ENCODE results near the gene PDGFA.

PDGFA gene

DNA sequence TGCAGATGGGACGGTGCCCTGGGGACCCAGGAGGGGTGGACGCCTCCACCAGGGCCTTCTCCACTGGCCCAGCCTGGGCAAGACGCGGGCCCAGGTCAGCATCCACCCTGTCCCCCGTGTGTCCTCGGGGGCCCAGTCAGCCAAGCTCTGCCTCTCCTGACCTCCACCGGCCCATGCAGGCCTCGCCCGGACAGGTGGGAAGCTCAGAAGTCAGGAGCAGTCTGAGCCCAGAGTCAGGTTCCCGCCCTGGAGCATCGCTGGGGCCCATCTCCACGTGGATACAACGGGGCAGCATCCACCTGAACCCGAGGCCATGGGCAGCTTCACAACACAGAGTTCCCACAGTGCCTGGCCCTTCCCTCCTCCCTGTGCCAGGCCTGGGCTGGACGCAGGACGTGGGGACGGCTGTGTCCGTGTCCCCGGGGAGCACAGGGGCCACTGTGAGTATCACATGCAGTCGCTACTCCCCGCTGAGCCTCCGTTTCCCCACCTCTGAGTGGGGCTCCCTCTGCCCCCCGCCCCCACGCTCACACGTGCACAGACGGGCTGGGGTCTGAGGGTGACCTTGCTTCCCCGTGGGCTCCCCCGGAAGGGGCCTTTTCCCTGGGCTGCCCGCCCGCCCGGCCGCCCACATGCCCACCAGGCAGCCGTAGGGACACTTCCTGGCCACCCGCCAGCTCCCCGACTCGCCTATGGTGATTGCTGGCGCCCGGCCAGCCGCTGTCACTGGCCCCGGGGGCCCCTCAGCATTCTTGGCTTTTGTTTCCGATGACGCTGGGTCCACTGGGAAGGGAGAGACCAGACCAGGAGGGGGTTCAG, 64.3 kb downstream of the PDGFA start:
- peak; percentile 27 for DNase-seq

- no peak for DNase-seq
Measured at GRCh38 chr7:454356-455109, 65.1 kb downstream of the PDGFA start.

DNA sequence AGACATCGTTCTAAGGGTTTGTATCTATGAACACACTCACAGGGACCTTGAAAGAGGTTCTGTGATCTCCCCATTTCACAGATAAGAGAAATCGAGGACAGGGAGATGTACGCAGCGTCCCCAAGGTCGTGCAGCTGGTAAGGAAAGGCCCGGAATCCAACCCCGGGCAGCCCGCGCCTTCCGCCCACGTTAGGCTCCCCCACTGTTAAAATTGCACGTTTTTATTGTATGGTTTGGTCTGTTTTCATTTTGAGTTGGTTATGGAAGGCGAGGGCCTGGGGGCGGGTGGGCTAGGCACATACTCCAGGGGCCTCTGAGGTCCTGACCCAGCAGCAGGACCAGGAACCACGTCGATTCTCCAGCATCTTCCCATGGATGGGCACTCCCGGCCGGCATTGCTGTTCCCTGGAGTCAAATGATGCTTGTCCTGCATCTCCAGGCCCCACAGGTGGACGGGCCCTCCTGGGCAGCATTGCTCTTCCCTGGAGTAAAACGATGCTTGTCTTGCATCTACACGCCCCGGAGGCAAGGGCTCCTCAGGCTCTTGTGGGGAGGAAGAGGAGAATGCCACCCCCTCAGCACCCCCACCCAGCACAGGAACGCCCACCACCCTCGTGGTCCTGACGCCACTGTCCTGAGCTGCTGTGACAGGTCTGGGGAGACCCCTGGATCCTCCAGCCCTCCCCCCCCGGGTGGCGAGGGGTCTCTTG, 65.9 kb downstream of the PDGFA start:
- no peak for DNase-seq

DNA sequence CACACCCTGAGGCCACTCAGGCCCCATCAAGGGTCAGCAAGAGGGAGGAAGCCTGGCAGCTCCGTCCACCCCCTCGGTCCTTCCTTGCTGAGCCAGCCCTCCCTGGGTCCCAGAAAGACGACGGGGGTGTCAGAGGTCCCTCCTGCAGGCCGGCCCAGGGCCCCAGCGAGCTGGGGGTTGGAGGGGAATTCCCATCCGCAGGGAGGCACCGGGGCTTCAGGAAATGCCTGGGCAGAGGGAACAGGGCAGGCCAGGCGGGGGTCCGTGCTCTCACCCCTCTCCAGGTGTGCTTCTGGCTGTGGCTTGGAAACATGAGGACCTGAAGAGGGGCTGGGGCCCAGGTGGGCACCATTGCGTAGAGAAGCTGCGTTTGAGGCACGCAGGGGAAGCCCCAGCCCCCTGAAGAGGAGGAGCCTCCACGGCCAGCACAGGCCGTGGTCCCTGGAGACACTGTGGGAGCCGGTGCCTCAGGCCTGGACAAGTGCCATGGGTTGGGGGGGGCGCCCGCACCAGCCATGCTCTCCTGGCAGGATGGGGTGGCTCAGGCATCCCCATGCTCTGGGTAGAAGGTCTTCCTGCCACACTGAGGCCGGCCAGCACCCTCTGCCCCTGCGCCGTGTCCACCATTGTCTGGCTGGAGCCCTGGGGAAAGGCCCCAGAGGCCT, 66.7 kb downstream of the PDGFA start:
- DNase-seq, result no peak

GRCh38 chr7:452226-452751, 67.4 kb downstream of the PDGFA start:
- no peak for DNase-seq

DNA sequence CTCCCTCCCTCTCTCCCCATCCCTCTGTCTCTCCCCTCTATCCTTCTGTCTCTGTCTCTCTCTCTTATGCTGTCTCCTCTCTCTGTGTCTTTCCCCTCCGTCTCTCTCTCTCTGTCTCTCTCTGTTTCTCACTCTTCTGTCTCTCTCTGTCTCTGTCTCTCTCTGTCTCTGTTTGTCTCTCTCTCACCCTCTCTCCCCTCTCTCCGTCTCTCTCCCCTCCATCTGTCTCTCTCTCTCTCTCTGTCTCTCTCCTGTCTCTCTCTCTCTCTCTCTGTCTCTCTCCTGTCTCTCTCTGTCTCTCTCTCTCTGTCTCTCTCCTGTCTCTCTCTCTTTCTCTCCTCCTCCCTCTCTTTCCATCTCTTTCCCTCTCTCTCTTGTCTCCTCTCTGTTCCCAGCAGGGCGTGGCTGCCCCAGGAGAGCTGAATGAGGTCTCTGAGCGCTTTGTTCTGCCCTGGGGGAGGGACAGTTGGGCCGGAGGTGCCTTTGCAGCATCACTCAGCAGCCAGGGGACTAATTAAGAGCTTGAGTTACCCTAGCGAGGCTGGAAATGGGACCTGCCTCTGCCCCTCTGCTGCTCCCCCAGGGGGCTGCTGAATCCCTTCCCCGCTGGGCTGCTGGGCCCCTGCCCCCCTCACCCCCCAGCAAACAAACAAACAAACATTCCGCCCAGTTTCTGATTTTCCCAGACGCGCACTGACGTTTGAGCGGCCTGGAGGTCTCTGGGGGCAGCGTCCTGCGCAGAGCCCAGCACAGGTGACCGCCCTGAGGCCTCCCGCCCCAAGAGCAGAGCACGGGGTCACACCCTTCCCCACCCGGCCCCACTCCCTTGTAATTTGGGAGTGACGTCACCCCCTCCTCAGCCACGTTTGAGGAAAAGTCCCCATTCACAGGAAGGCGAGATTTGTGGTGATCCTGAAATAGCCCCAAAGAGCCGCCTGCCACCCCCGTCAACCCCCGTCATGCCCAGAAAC, 68.1 kb downstream of the PDGFA start:
- no peak for DNase-seq

DNA sequence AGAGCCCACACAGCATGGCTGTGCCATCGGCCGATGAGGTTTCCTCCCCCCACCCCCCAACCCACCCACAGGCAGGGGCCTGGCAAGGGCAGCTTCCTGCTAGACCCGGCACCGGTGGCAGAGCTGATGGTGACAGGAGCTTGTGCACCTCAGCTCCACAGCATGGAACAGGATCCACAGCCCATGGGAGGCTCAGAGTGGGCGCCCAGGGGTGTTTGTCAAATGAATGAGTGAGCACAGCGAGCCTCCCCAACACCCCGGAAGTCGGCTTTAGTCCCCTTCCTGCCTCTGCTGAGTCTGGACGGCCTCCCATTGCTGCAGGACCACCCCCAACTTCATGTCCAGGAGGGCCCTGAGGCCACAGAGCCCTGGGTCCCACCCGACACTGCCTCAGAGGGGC, 68.9 kb downstream of the PDGFA start:
- DNase-seq, result no peak

DNA sequence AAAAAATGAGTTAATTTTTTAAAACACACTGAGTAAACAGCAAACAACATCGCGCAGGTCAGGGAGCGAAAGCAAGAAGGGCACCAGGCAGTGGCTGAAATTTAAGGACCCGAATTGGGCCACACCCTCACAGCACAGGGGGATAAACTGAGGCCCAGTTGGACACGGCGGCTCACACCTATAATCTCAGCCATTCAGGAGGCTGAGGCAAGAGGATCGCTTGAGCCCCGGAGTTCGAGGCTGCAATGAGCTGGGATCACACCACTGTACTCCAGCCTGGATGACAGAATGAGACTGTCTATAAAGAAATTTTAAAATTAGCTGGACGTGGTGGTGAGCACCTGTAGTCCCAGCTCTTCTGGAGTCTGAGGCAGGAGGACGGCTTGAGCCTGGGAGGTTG, 69.6 kb downstream of the PDGFA start:
- no peak for DNase-seq

DNA sequence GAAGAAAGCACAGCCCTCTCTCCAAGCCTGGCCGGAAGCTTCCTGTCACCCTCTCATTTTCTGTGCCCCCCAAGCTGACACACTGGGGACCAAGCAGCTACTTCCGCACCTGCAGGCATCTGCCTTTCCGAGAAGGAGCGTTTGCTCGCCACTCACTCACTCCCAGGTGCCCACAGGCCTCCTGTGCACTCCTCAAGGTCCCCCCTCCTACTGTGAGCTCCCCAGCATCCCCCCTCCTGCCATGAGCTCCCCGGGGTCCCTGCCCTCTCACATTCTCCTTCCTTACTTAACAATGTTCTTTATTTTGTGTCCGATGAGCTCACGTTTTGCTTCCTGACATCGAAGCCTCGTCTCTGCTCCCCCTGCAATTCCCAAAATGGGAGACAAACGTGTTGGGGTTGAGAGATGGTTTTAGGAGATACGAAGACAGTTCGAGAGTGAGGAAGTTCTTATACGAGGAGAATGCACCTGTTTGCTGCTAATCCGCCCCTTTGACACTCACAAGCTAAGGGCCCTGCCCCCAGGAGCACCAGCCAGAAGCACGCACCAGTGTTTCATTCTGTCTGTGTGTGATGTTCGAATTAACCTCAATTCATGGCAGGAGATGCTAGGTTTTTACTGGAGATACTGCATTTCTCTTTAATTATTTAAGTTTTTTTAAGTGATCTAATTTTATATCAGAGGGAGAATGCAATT, 70.2 kb downstream of the PDGFA start:
- DNase-seq, result no peak

DNA sequence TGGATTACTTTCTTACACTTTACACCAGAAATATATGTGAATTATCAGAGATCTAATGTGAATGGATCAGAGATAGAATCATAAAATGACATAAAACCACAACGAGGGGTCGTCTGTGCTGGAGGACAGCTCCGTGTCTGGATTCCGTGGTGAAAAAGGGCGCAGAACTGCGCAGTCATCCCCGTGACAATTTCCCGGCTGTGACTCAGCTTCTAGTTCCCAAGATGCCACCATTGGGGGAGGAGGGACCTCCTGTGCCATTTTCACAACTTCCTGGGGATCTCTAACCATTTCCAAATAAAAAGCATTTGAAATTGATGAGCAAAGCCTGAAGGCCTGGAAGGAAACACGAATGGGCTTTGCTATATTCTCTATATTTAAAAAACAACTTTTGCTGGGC, 72.1 kb downstream of the PDGFA start:
- no peak for DNase-seq
